Stimulated activated CD8-positive, alpha-beta memory T cell treated with anti-CD3 and anti-CD28 coated beads, Interleukin-7, amount 100 ng/mL, for 24 hours (primary cell): Measurements from ENCODE around the gene VSIR.
A peak's percentile ranks its signal among the peaks of the same experiment; 100 is the strongest.

Source experiments
- DNase-seq: peaks from one replicate; pipeline ENCODE4 v3.0.0-alpha.2; 2020; ENCODE audit warnings: low read depth

The VSIR gene

GRCh38 chr10:71713135-71714030, 59.9 kb downstream of the VSIR start:
- DNase-seq: no peak

- no peak for DNase-seq
These were observed 60.7 kb downstream of the VSIR start for GRCh38 chr10:71712572-71713134.

- DNase-seq: no peak
These were observed 61.1 kb downstream of the VSIR start for GRCh38 chr10:71712170-71712569.

DNA sequence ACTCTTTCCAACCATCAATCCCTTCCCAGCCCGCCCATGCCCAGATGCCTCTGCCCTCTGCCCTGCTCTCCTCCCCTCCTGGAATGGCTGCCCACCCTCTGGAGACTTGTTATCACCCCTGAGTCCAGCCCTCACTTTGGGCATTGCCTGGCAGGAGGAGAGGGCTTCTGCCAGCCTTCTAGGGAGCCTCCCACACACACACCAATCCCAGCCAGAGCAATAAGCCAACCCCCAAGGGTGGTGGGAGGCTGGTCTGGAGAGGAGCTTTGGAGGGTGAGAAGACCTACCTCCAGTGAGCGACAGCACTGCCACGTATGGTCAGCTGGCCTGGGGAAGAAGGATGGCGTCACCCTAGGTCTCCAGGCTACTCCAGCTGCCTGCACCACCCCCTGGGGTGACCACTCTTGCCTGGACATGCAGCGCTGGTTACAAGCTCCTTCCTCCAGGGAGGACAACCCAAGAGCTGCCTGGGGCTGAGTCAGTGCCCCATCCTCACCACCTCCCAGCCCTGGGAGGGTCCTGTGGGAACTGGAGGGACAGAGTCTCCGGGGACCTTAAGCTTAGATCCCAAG, 62.2 kb downstream of the VSIR start:
- no peak for DNase-seq

GRCh38 chr10:71710519-71710918, 62.8 kb downstream of the VSIR start:
- DNase-seq: no peak

DNA sequence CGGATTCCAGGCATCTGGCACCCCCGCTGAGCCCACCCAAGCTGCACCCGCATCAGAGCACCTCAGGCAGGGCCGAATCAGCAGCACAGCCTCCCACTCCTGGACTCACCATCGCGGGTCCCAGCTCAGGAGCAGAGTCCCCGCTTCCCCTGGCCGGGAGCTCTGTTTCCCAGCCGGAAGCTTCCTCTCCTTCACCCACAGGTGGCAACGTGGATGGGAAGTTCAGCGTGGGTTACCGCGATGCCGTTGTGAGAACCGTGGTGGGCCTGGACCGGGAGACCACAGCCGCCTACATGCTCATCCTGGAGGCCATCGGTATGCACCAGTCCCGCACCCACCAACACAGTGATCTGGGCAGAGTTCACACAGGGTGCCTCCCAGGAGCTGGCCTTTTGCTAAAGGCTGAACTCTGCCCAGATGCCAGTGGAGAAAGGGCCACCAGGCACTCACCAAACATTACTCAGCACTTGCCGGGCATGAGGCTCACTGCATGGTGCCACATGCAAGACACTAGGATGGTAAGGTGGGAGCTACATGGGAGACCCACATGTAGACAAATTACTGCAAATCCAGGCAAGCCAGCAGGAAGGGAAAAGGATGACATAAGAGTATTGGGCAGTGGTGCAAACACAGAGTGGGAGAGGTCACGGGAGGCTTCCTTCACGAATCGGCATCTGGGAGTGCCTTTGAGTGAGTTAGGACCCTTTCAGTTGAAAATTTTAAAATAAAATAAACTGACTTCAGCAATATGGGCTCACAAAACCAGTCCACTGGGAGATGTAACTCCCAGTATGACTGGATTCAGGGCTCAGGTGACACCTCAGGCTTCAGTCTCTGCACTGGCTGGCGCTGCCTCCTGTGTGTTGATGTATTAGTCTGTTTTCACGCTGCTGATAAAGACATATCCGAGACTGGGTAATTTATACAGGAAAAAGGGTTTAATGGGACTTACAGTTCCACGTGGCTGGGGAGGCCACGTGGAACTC, 64.1 kb downstream of the VSIR start:
- DNase-seq: no peak

DNA sequence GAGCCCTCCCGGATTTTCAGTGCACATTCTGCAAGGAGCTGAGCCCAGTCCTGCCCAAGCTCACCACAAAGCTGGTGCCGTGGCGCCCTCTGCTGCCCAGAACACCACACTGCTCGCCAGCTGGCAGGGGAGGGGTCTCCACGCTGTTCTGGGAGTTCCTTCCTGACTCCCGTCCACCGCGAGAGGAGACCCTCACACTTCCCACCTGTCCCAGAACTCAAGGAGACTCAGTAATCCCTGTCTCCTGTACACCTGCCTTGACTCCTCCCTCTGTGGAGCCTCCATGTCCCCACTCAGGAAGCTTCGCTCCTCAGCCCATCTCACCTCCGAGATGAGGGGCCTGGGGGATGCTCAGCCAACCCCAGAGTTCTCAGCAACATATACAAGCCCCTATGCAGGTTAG, 65.0 kb downstream of the VSIR start:
- DNase-seq: peak; percentile 56

DNA sequence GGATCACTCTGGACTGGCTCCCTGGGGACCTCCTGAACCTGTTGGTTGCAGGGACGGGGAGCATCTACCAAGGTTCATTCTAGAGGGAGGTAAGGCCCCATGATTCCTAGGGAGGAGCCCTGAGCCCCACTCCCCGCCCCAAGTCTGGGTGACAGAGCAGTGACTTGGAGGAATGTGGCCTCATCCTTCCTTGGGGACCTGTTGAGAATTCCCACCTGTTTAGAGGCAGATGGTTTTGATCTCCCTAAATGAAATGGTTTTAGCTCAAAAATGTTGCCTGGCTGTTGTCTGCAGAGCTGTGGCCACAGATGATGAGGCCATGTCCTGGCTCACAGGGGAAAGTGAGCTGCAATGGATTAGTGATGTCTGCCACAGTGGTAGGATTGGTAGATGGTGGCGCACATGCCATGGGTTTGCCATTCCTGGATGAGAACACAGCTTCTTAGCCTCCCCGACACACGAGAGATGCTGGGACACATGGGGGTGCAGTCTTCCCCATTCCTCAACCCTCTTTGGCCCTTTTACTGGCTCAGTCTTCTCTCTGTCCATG, 66.0 kb downstream of the VSIR start:
- DNase-seq: no peak

- DNase-seq: no peak
These were observed 66.9 kb downstream of the VSIR start for GRCh38 chr10:71706216-71707121.

GRCh38 chr10:71705582-71705981, 67.7 kb downstream of the VSIR start:
- DNase-seq: no peak

- no peak for DNase-seq
These were observed 68.5 kb downstream of the VSIR start for GRCh38 chr10:71704816-71705215.

DNA sequence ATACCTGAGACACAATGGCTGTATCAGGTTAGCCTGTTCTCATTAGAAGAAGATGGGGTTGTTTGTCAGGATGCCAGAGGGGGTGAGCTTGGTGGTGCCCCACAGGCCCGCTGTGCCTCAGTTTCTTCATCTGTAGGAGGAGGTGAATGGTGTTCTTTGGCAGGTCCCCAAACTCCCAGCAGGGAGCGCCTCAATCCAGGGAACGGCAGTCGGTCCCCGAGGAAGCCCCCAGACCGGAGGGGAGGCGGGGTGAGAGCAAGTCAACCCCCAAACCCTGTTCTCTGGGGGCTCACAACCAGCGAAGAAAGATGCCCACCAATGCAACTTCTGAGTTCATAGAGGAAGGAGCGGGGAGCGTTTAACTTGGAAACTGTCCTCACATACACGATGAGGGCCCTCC, 69.7 kb downstream of the VSIR start:
- DNase-seq: no peak

- DNase-seq: no peak
These were observed 71.7 kb downstream of the VSIR start for GRCh38 chr10:71701496-71702132.

DNA sequence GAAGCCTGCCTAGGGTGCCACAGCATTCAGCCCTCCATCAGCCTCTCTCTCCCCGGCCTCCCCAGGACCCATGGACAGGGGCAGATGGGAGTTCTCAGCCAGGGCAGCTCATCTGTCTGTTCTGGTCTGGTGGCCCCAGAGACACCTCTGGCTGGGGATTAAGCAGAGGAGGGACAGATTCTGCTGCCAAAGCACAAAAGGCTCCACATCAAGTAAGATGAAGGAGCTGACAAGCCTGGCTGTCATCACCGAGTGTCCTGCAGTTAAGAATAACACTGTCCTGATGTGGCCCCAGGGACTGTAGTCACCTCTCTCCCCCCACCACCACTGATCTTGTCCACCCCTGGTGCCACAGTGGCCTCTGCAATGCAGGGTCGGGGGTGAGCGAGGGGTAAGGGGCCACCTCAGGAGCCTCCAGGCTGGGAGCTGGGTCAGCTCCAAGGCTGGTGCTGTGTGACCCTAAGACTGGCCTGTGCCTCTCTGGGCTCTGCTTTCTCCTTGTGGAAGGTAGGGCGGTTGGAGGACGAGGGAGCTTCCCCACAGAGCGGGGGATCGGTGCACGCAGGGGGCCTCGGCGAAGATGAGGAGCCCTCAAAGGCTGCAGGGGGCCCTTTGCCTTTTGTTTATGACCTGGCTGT, 72.5 kb downstream of the VSIR start:
- no peak for DNase-seq

GRCh38 chr10:71698737-71699136, 74.6 kb downstream of the VSIR start:
- no peak for DNase-seq

DNA sequence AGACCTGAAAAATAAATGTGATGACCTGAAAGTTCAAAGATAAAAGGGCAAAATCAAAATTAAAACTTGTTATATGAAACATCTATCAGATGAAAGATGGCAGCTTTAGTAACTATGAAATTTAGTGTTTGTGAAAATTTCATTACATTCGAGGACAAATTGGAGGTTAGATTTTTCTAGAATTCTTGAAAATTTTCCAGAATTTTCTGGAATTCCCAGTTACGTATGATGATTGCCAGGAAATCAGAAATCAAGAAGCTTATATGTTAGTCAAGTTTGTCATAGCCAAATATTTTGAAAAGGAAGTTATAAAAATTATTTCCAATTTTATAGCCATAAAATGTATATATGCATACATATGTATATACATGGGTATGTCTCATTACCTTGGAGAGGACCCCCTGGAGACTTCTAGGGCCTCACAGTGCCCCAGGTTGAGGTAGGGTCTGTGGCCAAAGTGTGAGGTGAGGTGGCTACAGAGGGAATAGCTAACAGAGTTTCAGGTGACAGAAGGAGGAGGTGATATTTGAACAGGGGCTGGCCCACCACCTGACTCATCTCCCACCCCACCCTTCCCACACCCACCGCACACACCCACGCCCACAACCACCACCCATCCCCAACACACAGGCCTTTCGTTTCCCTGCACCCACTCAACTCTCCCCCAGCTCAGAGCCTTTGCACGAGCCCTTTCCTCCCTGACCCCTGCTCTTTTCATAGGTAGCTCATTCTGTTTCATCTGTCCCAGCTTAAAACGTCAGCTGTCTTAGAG, 75.2 kb downstream of the VSIR start:
- peak; percentile 28 for DNase-seq
